Measurements from ENCODE around the gene RNPEP. TPM values are rescaled to one million over a fixed set of nuclear protein-coding genes. Genes with fewer than 3 reads are reported as not detected.
A peak's percentile ranks its signal among the peaks of the same experiment; 100 is the strongest.

The RNPEP gene
- total and polyA plus RNA-seq, 2 of the 13 experiments (the other 11 are each of a cell fraction or from before 2014, with no cell fraction given) = 20.6 to 38.4 TPM

DNA sequence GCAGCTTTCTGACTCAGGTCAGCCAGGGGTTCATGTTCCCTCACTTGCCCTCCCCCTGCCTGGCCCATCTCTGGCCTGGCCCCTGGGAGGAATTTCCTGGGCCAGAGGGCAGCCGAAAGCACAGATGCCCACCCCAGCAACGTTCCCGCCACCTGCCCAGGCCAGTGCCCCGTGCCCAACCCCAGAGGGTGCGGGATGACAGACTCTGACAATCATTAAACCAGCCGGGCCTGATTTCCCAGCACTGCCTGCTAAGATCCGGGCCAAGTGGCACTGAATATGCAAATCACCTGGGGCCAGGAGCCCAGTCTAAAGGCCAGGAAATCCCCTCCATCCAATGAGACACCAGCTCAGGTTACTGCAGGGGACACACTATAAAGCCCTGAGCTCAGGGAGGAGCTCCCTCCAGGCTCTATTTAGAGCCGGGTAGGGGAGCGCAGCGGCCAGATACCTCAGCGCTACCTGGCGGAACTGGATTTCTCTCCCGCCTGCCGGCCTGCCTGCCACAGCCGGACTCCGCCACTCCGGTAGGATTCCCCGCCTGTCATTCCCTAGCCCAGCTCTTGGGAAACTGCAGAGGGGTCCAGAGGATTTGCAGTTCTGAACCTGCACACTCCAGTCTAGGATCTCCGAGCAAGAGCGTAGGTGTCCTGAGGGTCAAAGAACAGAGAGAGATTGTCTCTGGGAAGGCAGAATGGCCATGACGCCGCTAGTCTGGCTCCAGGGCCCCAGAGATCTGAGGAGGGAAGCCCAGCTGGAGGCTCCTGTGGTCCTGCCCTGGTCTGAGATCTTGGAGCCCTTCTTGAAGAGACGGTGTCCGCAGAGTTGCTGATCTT is 27.9 kb downstream of the RNPEP start, which contains the start of gene ELF3 (continued):
- TF ChIP-seq ZSCAN20 (CRISPR knock-in tag; IDR thresholded peaks at IDR 0.05; ENCODE audit: borderline replicate concordance) (no peak), ATF7-NPFF (CRISPR knock-in tag; IDR thresholded peaks at IDR 0.05; ENCODE audit: low read depth) (peak; percentile 85), GPN1 (CRISPR knock-in tag; IDR thresholded peaks at IDR 0.05; ENCODE audit: borderline replicate concordance) (no peak), ZHX2 (IDR thresholded peaks at IDR 0.05; ENCODE audit: low read depth) (0 out of 2 replicates have a peak, but pooled peaks have one; percentile 22), ZHX2 (CRISPR knock-in tag; IDR thresholded peaks at IDR 0.05; ENCODE audit: borderline replicate concordance) (no peak), TGIF2 (CRISPR knock-in tag; IDR thresholded peaks at IDR 0.05) (0 out of 2 replicates have a peak, but pooled peaks have one; percentile 49), DZIP1 (CRISPR knock-in tag; IDR thresholded peaks at IDR 0.05) (peak; percentile 44; the same call in 1 of the 2 replicates), ZNF33A (CRISPR knock-in tag; IDR thresholded peaks at IDR 0.05; ENCODE audit: borderline replicate concordance) (0 out of 2 replicates have a peak, but pooled peaks have one; percentile 90), ZNF383 (CRISPR knock-in tag; IDR thresholded peaks at IDR 0.05; ENCODE audit: borderline replicate concordance) (no peak), PHB2 (IDR thresholded peaks at IDR 0.05; ENCODE audit: partially characterized antibody) (no peak), ZNF614 (CRISPR knock-in tag; IDR thresholded peaks at IDR 0.05; ENCODE audit: borderline replicate concordance) (peak; percentile 66; the same call in 1 of the 2 replicates), SMAD9 (CRISPR knock-in tag; IDR thresholded peaks at IDR 0.05) (no peak), ZBTB7A (CRISPR knock-in tag; IDR thresholded peaks at IDR 0.05) (no peak), ZSCAN12 (CRISPR knock-in tag; IDR thresholded peaks at IDR 0.05) (peak; percentile 33; the same call in 1 of the 2 replicates), HES4 (CRISPR knock-in tag; IDR thresholded peaks at IDR 0.05; ENCODE audit: borderline replicate concordance) (no peak), GLMP (CRISPR knock-in tag; IDR thresholded peaks at IDR 0.05; ENCODE audit: borderline replicate concordance) (no peak)

Measured in HepG2 (cell line).